Amniotic stem cell (primary cell): ENCODE data around the gene ARHGEF17.

Source experiments
- DNase-seq: peaks from one replicate; lab custom pipeline; 2025; lab: John Stamatoyannopoulos, UW

The ARHGEF17 gene

GRCh38 chr11:73291781-73292524 lies 16.1 kb upstream of the ARHGEF17 start:
- no peak for DNase-seq

GRCh38 chr11:73292525-73292894 lies 15.6 kb upstream of the ARHGEF17 start:
- no peak for DNase-seq

- no peak for DNase-seq
Observed at GRCh38 chr11:73293356-73293936, 14.6 kb upstream of the ARHGEF17 start.

- DNase-seq = no peak
Observed at GRCh38 chr11:73294604-73295003, 13.5 kb upstream of the ARHGEF17 start.

- DNase-seq = peak; percentile 47
Observed at GRCh38 chr11:73295241-73295995, 12.7 kb upstream of the ARHGEF17 start.

- no peak for DNase-seq
Observed at GRCh38 chr11:73295996-73296318, 12.1 kb upstream of the ARHGEF17 start.

- no peak for DNase-seq
Observed at GRCh38 chr11:73296501-73297230, 11.4 kb upstream of the ARHGEF17 start.

- DNase-seq = no peak
Observed at GRCh38 chr11:73297231-73297590, 10.9 kb upstream of the ARHGEF17 start.

- no peak for DNase-seq
Observed at GRCh38 chr11:73297702-73298101, 10.4 kb upstream of the ARHGEF17 start.

- no peak for DNase-seq
Observed at GRCh38 chr11:73298233-73298632, 9.8 kb upstream of the ARHGEF17 start.

GRCh38 chr11:73299751-73300150 lies 8.3 kb upstream of the ARHGEF17 start:
- no peak for DNase-seq

GRCh38 chr11:73306069-73306841 lies 1.8 kb upstream of the ARHGEF17 start:
- DNase-seq = no peak

- no peak for DNase-seq
Observed at GRCh38 chr11:73306977-73307322, 1.1 kb upstream of the ARHGEF17 start.

- DNase-seq = peak; percentile 95
Observed at GRCh38 chr11:73307323-73308002, 613 bp upstream of the ARHGEF17 start.

GRCh38 chr11:73308961-73309919 lies 1.2 kb downstream of the ARHGEF17 start:
- DNase-seq = peak; percentile 97

- no peak for DNase-seq
Observed at GRCh38 chr11:73310076-73310475, 2.0 kb downstream of the ARHGEF17 start.

- DNase-seq = no peak
Observed at GRCh38 chr11:73310661-73311393, 2.8 kb downstream of the ARHGEF17 start.

GRCh38 chr11:73311394-73311869 lies 3.4 kb downstream of the ARHGEF17 start:
- DNase-seq = no peak

- no peak for DNase-seq
Observed at GRCh38 chr11:73312036-73312435, 4.0 kb downstream of the ARHGEF17 start.
